Thyroid gland (tissue), 4 donors: ENCODE measurements around the gene TTLL13. TPM values are rescaled to one million over a fixed set of nuclear protein-coding genes. Genes with fewer than 3 reads are reported as not detected.
"Not testable (repeated sequence)": the region's sequence is repeated elsewhere in the genome, so short reads cannot be mapped to it uniquely, and the experiment has no call there.

Experiments used
- DNase-seq, 2 donors: peaks; one replicate each; pipeline ENCODE4 v3.0.0-alpha.2; 2019
- H3K27ac ChIP-seq, 3 donors: fragments of 200-600 bp; sonication (generic); 1 replicate in 2 of 3; 2 replicates in 1 of 3; pipeline ENCODE4 v1.5.1; 2016 to 2019; ENCODE audit warnings: mild to moderate bottlenecking in 1 of 3, moderate library complexity in 1 of 3
- H3K27me3 ChIP-seq: fragments of 200-600 bp; sonication (generic); one replicate; pipeline ENCODE4 v1.5.1; 2019
- H3K36me3 ChIP-seq, 2 donors: fragments of 200-600 bp; sonication (generic); one replicate each; pipeline ENCODE4 v1.5.1; 2016 to 2019
- H3K4me1 ChIP-seq, 2 donors: fragments of 200-600 bp; sonication (generic); one replicate each; pipeline ENCODE4 v1.5.1; 2017 to 2019
- H3K4me3 ChIP-seq, 3 donors: fragments of 200-600 bp; sonication (generic); replicated peaks in 1 of 3; 1 replicate in 2 of 3; 2 replicates in 1 of 3; pipeline ENCODE4 v1.5.1; 2016; ENCODE audit warnings: mild to moderate bottlenecking in 1 of 3
- H3K9me3 ChIP-seq: fragments of 200-600 bp; sonication (generic); one replicate; pipeline ENCODE4 v1.5.1; 2017
- POLR2A ChIP-seq, 2 donors: fragments of 450-650 bp; IDR thresholded peaks; one replicate each; pipeline ENCODE4 v1.6.1; 2017; ENCODE audit warnings: antibody characterized with exemption in 2 of 2, mild to moderate bottlenecking in 2 of 2, moderate library complexity in 1 of 2
- WGBS, 2 donors: methylation state at CpG; one replicate each; pipeline ENCODE4 v1.1.5; 2017; 5-methylcytosine and 5-hydroxymethylcytosine counted together
- intact Hi-C: fragments of 100-400 bp; cut with DNase I; formaldehyde crosslinking; loops from one replicate; pipeline ENCODE4 v1.15.1; 2023
- total RNA-seq, 4 donors: library from RNA; depleted of rRNA; stranded (reverse); fragments of >200 nt; gene quantifications; one replicate each; pipeline ENCODE4 v1.2.3, GENCODE V29; 2016
- TF ChIP-seq, protein P1 (sequence below), 6 experiments: fragments of 200-600 bp in 3 of 6; fragments of 450-650 bp in 3 of 6; sonication (generic) in 3 of 6; IDR thresholded peaks; one replicate each; pipeline ENCODE4 v1.5.1; 2016 to 2019; ENCODE audit warnings: antibody characterized with exemption in 6 of 6, mild to moderate bottlenecking in 2 of 6, inconsistent platforms in 1 of 6, moderate library complexity in 1 of 6

Gene TTLL13
- total RNA-seq, 4 donors from 2014 or later: 0.13 to 0.22 TPM; not detected in 2

DNA sequence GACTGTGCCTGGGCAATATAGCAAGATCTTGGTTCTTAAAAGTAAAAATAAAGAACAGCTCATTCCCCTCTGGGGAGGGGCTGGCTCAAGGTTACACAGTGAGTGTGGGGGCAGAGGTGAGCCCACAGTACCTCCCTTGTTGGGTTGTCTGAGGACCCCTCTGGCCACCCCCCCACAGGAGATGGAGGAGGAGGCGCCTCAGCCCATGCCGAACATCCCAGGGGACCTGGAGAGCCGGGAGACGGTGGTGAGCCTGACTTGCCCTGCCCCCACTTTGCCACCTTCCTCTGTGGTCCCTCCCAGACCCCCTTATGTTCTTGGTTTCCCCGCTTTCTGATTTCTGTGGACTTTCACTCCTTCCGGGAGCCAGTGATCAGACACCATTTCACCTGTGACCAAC, 44.8 kb downstream of the TTLL13 start:
- DNase-seq: no peak
- no peaks in the 10 kb centered on the region for H3K27me3 ChIP-seq
- 58 to 70% methylated on average over 6 of the region's 6 CpGs for WGBS, 2 donors
- no peak overlapping the region for H3K27ac ChIP-seq
- intact Hi-C loops: no loop called here
- no peaks in the 10 kb centered on the region for H3K36me3 ChIP-seq
- no peak overlapping the region for H3K4me3 ChIP-seq
- H3K4me1 ChIP-seq: peaks cover 0 to 6% of the 10 kb centered on the region in 2 donors
- no peak for TF ChIP-seq POLR2A (IDR thresholded peaks at IDR 0.05)
- TF ChIP-seq, protein P1, sequence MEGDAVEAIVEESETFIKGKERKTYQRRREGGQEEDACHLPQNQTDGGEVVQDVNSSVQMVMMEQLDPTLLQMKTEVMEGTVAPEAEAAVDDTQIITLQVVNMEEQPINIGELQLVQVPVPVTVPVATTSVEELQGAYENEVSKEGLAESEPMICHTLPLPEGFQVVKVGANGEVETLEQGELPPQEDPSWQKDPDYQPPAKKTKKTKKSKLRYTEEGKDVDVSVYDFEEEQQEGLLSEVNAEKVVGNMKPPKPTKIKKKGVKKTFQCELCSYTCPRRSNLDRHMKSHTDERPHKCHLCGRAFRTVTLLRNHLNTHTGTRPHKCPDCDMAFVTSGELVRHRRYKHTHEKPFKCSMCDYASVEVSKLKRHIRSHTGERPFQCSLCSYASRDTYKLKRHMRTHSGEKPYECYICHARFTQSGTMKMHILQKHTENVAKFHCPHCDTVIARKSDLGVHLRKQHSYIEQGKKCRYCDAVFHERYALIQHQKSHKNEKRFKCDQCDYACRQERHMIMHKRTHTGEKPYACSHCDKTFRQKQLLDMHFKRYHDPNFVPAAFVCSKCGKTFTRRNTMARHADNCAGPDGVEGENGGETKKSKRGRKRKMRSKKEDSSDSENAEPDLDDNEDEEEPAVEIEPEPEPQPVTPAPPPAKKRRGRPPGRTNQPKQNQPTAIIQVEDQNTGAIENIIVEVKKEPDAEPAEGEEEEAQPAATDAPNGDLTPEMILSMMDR (IDR thresholded peaks at IDR 0.05): no peak
- no peaks in the 10 kb centered on the region for H3K9me3 ChIP-seq

DNA sequence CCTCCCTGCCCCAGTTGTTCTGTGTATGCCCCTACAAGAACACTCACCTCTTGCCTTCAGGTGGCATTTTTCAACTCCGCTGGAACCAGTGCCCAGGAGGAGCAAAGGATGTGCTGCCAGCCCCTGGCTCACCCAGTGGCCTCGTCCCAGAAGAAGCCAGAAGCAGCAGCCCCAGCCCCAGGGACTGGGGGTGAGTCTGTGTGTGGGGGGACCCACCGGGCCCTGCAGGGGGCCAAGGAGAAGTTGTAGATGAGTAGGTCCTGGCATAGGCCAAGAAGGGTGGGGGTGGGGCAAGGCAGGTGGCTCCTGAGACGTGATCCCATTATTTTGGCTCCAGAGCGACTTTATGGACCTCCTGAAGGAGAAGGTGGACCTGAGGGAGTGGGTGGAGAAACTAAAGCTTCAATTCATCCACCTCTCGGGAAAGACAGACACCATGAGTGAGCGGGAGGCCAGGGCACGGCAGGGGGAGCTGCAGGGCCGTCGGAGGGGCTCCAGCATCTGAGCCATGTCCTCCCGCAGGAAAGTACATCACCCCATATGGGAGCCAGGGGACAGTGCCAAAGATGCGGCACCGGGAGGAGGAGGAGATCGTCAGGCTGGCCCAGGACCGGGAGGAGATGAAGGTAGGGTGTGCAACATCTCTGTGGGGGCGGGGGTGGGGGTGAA, 45.4 kb downstream of the TTLL13 start:
- Histone ChIP-seq H3K4me3 (no peak overlapping the region), H3K9me3 (no peaks in the 10 kb centered on the region), H3K27me3 (no peaks in the 10 kb centered on the region), H3K27ac (no peak overlapping the region), H3K36me3 (no peaks in the 10 kb centered on the region), H3K4me1 (peaks cover 0 to 6% of the 10 kb centered on the region in 2 donors)
- intact Hi-C loops: no loop called here
- WGBS, 2 donors: 55 to 61% methylated on average over 14 to 15 of the region's 16 CpGs
- TF ChIP-seq, protein P1 (IDR thresholded peaks at IDR 0.05): no peak
- no peak for TF ChIP-seq POLR2A (IDR thresholded peaks at IDR 0.05)
- DNase-seq: no peak

DNA sequence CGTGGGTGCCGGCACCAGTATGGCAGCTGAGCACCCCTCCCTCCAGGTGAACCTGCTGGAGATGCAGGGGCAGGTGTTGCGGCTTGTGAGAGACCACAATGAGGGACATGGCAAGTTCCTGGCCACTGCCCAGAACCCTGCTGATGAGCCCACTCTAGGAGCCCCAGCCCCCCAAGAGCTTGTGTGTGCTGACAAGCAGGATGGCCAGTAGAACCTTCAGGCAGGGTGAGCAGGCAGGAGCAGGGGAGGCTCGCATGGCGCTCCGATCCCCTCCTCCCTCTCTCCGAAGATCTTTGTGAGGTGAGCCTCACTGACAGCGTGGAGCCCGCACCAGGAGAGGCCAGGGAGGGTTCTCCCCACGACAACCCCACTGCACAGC, 45.9 kb downstream of the TTLL13 start:
- 63 to 65% methylated on average over 5 of the region's 10 CpGs for WGBS, 2 donors
- no peak for DNase-seq
- Histone ChIP-seq H3K4me3 (no peak overlapping the region), H3K27ac (no peak overlapping the region), H3K9me3 (no peaks in the 10 kb centered on the region), H3K4me1 (peaks cover 0 to 6% of the 10 kb centered on the region in 2 donors), H3K27me3 (no peaks in the 10 kb centered on the region), H3K36me3 (no peaks in the 10 kb centered on the region)
- intact Hi-C loops: no loop called here
- TF ChIP-seq POLR2A (IDR thresholded peaks at IDR 0.05): no peak
- TF ChIP-seq, protein P1 (IDR thresholded peaks at IDR 0.05): no peak

DNA sequence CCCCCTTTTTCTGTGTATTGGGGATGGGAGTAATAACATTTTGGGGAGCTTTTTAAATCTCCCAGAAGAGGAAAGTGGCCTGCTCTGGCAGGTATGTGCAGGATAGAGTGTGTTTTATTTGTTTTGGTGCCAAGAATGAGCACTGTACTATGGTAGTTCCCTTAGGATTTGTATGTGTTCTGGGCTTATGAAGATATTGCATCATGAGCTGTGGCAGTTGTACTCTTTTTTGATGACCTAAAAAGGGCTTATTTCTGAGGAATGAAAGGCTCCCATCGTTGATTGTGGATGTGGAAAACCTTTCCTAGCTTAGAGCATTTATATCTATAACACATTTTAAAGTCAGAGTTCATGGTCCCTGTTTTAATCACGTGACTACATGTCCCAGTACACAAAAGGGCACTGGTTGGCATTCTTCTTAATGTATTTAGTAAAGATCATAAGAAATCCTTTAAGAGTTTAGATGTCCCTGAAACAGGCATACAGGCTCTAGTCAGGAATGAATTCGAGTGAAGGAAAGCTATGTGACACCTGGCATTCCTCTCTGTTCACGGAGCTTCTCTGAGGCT, 47.0 kb downstream of the TTLL13 start:
- H3K4me3 ChIP-seq, H3K4me1 ChIP-seq, intact Hi-C loops, DNase-seq, H3K27me3 ChIP-seq, H3K36me3 ChIP-seq, H3K27ac ChIP-seq, H3K9me3 ChIP-seq: not testable (repeated sequence)
- 76 to 83% methylated on average over 4 of the region's 4 CpGs for WGBS, 2 donors

DNA sequence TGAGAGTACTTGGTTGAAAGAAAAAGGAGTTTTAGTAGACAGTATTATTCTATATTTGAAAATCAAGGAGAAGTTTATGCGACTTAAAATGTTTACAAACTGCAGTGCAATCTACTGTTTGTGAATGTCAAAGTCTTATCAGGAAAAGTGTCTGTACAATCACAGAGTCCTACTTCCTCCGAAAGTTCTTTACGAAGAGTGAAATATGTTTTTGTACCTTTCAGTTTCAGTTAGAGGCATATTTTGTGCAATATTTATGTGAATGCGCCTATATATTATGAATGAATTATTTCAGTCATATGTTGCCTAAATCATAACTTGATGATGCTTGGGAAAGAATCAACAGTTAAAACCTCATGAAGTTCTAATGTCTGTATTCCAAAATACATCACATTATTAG, 47.7 kb downstream of the TTLL13 start:
- Histone ChIP-seq H3K27me3 (no peaks in the 10 kb centered on the region), H3K27ac (no peak overlapping the region), H3K4me1 (peaks cover 0 to 6% of the 10 kb centered on the region in 2 donors), H3K4me3 (no peak overlapping the region), H3K9me3 (no peaks in the 10 kb centered on the region), H3K36me3 (no peaks in the 10 kb centered on the region)
- DNase-seq: no peak
- TF ChIP-seq POLR2A (IDR thresholded peaks at IDR 0.05): no peak
- TF ChIP-seq, protein P1 (IDR thresholded peaks at IDR 0.05): no peak
- WGBS, 2 donors: 91 to 95% methylated on average over 4 of the region's 4 CpGs
- intact Hi-C loops: no loop called here
